Stimulated activated CD4-positive, alpha-beta T cell treated with anti-CD3 and anti-CD28 coated beads, TNF-alpha, amount 100 ng/mL, for 1 hour (primary cell): ENCODE data around the gene NNAT.
"Not testable (repeated sequence)": the region's sequence is repeated elsewhere in the genome, so short reads cannot be mapped to it uniquely, and the experiment has no call there.

Experiments used
- DNase-seq, 3 donors: peaks; one replicate each; pipeline ENCODE4 v3.0.0-alpha.2; 2020; ENCODE audit warnings: low read depth in 3 of 3, low spot score in 1 of 3

NNAT gene, protein sequence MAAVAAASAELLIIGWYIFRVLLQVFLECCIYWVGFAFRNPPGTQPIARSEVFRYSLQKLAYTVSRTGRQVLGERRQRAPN

DNA sequence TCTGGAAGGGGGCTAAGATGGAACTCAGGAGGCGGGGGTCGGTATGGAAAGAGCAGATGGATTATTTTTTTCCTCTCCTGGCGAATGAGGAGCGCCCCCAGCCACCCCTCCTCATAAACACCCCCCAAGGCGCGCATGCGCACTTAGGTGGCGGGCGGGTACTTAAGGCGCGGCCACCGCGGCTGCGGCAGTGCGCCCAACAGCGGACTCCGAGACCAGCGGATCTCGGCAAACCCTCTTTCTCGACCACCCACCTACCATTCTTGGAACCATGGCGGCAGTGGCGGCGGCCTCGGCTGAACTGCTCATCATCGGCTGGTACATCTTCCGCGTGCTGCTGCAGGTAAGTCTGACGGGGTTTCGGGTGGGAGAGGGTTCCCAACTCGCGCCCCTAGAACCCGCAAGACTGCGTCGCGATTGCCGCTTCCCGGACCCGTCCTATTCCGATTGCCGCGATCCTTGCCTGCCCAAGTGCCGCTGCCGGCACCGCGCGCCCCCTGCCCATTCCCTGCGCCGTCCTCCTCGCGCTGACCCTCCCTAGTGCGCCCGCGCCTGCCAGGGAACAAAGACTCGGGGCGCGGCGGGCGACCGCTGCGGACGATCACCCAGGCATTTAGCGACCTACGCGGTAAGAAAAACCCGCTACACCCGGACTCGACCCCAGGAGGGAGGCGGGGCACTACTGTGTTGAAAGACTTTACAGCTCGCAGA lies at the start of gene NNAT:
NNAT (plus strand) TSS at position 190 of the 711 bp plus-strand sequence; CDS start at position 272, 82 bp downstream.
- no peak for DNase-seq

DNA sequence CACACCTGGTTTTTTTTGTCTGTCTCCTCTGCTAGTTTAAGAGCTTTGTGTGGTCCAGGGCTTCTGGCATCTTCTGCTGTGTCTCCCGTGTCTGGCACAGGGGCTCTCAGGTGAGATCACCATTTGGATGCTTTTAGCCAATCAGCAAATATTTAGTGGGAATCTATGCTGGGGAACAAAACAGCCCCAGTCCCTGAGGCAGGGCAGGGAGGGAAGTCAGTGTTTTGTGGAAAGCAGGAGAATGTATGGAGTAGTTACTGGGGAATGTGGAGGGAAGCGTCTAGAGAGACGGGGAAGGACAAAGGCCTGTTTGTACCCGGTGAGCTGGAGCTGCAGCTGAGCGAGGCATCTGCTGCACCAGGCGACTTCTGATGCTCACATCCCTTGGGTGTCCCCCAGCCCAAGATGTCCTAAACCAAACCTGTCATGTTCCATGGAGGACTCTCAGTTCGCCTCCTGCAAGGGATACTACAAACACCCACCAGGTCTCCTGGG lies 49.3 kb upstream of the NNAT start:
- DNase-seq = no peak

DNA sequence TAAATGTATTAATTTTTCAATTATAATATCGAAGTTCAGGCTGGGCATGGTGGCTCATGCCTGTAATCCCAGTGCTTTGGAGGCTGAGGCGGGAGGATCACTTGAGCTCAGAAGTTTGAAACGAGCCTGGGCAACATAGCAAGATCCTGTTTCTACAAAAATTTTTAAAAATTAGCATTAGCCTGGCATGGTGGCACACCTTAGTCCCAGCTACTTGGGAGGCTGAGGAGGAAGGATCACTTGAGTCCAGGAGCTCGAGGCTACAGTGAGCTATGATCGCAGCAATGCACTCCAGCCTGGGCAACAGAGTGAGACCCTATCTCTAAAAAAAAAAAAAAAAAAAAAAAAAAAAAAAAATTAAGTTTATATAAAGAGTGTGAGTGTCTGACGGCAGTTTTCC lies 48.6 kb upstream of the NNAT start:
- not testable (repeated sequence) for DNase-seq

DNA sequence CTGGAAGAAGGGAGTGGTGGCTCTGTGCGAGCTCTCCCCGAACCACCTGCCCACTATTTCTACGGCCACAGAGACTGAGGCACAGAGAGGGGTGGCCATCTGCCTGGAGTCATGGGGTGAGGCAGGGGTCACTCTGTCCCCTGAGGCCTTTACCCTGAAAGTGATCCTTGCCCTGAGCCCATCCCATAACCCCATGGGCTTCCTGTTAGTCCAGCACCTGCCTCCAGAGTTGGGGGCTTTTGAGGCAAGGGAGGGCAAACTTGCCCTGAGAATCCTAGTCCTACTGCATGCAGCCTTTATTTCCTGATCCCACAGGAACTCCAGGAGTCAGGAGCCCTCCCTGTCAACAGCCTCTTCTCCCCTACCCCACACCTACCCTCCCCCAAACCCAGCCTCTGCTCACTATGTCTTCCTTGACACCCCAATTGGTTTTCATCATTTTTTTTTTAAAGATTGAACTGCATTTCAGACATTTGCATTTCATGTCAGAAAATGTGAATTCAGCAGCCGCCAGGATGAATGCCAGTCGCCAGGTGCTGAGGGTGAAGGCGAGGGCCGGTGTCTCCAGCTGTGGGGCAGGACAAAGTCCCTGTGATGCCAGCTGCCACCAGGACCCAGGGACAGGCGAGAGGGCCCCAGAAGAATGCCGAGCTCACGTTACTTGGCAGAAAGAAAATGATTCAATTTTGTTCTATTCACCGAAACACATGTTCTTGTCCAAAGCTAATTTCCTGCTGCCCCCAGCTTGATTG lies 47.6 kb upstream of the NNAT start:
- DNase-seq = no peak

DNA sequence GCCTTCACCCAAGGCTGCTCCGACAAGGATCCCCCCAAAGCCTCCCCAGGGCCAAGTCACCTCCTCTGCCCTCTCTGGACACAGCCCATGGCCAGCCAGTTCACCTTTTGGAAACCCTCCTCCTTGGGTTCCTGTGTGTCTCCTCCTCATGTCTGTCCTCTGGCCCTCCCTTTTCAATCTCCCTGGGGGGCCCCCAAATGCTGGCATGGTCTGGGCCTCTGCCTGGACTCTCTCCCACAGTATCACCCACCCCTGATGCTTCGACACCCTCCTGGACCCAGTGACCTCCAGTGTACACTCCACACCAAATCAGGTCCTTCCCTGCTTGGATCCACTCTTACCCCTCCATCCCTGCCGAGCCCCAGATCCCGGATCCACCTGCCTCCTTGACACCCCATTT lies 46.7 kb upstream of the NNAT start:
- DNase-seq = no peak

DNA sequence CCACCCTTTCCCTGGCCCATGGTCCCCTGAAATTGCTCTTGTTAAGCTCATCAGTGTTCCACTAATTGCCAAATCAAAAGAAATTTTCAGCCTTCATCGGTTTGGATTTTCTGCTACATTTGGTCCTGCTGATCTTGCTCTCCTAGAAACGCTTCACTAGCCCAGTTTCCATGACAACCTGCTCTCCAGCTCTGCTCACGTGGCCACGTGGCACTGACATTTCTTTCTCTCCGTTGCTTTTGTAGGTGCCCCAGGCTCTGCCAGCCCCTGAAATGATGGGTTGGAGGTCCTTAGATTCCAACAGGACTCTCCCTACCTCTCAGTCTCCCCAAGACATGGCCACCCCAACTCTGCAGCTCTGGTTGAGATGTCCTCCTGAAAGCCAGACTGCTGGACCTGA lies 45.8 kb upstream of the NNAT start:
- no peak for DNase-seq

DNA sequence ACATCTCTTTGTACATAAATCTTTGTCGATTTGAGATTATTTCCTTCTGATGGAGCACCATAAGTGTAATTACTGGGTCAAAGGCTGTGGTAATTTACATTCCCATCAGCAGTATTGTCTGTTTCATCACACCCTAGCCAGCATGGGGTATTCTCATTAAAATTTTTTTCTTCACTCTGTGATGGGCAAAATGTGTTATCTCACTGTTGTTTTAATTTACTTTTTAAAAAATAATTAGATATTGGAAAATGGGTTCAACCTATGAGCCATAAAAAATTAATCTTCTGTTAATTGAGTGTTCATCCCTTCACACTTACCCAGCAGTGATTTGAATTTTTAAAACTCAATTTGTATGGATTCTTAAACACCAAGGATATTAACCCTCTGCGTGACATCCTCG lies 44.0 kb upstream of the NNAT start:
- DNase-seq = no peak

DNA sequence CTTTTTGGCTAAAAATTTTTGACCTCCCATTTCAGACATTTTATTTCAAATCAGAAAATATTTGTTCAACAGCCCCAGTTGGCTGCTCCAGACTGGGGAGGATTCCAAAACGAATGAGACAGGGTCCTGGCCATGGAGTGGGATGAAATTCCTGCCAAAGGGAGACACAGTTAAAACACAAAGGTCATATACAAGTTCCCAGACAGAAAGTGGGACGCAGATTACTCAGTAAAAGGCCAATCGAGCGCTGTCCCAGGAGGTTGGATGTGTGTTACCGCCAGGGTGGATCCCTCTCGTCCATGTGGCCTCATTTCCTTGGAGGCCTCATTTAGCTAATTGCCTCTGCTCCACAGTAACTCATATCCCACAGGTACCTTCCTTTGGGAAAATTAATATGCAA lies 41.8 kb upstream of the NNAT start:
- DNase-seq = no peak

DNA sequence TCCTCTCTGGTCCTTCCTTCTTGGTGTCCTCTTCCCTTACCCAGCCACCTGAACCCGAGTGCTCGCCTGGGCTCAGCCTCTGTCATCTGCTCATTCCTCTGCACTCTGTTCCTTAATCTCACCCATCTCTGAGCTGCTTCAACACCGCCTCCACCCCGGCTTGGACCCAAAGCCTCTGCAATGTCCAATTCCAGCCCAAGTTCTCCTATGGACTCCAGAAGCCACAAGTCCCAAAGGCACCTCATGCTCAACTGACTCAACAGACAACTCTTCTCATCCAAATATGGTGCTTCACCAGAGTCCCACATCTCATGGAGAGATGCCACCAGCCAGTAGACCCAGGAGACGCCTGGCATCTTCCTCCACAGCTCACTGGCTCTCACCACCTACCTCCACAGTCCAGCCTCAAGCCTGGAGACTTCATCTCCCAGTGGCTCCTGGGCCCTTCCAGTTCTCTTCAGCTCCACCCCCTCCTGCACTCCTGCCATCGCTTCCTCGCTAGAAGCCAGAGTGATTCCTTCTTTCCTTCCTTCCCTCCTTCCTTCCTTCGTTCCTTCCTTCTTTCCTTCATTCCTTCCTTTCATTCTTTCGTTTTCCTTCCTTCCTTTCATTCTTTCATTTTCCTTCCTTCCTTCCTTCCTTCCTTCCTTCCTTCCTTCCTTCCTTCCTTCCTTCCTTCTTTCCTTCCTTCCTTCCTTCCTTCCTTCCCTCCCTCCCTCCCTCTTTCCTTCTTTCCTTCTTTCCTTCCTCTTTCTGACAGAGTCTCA lies 40.9 kb upstream of the NNAT start:
- DNase-seq = no peak

DNA sequence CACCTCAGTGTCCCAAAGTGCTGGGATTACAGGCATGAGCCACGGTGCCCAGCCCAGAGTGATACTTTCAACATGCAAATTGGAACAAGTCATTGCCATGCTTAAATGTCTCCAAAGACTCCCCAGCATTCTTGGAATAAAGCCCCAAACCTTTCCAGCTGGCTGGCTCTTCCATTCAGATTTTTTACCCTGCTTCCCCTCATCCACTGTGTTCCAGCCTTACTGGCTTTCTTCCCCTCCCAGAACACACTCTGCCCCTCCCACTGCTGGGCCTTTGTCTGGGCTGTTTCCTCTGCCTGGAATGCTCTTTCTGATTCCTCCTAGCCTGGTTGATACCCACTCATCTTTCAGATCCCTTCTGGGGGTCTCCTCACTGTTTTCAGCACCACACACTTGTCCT lies 40.1 kb upstream of the NNAT start:
- DNase-seq = no peak

DNA sequence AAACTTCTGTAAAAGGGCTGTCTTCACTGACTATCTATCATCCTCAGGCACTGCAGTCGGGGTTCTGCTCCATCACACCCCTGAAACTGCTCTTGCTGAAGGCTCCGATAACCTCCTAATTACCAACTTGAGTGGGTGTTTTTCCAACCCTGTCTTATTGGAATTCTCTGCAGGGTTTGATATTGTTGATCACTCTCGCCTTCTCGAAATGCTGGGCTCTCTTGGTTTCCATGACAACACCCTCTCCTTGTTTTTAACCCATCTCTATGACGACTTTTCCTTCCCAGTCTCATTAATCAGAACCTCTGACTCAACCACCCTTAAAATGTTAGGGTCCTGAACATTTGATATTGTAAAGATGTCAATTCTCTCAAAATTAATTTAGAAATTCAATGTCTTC lies 39.4 kb upstream of the NNAT start:
- no peak for DNase-seq

DNA sequence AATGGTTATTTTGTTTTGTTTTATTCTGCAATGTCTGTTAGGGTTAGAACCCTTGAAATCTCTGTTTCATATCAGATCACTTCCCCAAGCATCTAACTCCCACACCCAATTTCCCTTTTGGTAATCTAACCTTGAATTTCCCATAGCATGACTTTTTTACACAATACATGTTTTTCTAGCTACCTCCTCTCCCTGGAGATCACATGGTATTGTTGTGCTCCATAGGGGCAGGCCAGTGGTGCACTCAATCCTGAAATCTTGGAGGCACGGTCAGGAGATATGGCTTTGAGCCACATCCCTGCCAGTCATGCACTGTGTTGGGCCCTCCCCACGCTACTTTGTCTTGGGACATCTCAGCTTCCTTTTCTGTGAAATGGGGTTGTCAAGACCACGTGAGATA lies 36.7 kb upstream of the NNAT start:
- no peak for DNase-seq

DNA sequence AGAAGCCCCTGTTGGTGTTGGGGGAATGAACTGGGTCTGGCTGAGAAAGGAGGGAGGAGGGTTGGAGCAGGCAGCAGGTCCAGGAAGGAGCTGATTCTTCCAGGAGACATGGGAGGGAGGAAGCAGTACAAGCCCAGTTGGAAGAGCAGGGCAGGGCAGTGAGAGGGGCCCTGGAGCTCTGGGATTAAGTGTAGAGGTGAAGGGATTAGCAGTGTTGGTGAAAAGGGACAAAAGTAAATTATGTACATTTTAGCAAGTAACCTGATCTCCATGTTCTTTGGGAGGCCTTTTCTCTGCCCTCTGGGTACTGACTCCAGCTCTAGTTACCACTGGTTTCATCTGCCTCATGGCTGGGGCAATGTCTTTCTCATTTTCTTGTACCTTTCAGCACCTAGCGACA lies 34.8 kb upstream of the NNAT start:
- DNase-seq = not testable (repeated sequence)

DNA sequence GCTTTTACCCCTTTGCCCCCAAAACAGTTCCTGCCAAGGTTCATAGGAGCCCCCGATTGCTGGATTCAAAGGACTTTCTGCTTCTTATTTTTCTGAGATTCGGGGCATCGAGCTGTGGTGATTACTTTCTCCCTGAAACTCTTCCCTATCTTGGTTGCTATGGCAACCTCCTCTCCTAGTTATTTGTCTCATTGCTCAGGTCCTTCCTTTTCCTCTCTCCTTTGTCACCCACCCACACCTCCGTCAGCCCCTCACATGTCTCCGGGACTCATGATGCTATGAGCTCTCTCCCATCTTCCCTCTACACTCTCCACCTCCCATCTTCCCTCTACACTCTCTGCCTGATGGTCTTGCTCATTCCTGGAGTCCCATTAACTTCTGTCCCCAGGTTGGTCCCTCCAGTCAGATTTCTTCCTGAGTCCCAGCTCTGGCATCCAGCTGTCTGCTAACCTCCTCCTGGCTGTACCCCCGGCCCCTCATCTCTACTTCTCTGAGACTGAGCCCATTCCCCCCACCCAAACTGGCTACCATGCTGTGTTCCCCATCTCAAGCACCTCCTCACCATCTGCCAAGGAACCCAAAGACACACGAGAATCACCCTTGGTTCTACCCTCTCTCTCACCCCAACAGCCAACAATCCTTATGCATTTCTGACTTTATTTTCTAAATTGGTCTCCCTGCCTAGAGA lies 30.2 kb upstream of the NNAT start:
- DNase-seq = no peak

DNA sequence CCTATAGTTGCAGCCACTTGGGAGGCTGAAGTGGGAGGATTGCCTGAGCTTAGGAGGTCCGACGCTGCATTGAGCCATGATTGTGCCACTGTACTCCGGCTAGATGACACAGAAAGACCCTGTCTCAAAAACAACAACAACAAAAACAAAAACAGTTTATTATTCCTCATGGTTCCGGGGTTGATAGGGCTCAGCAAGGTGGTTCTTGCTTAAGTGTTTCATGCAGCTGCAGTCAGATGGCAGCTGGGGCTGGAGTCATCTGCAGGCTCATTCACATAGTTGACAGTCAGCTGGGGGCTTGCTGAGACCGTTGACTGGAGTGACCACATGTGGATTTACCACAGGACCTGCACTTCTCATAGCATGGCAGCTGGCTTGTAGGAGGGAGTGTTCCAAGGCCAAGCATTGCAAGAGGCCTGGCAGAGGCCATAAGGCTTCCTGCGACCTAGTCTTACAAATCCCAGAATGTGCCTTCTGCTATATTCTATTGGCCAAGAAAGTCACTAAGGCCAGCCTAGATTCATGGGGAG lies 28.9 kb upstream of the NNAT start:
- no peak for DNase-seq

DNA sequence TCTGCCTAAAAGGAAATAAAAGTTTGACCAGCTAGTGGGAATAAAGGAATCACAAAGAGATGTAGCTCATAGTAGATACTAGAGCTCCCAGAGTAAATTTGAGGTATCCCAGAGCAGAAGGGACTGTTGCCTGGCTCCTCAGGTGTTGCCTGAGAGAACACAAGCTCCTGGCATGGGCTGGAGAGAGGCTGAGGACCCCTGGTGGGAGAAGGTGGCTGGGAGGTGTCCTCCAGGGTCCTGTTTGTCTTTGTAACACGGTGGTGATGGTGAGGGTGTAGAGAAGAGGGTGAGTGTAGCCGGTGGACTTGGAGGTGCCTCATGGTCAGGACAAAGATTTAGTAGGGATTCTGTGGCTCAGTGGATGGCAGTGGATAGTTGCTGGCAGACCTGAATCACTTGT lies 28.1 kb upstream of the NNAT start:
- DNase-seq = no peak

DNA sequence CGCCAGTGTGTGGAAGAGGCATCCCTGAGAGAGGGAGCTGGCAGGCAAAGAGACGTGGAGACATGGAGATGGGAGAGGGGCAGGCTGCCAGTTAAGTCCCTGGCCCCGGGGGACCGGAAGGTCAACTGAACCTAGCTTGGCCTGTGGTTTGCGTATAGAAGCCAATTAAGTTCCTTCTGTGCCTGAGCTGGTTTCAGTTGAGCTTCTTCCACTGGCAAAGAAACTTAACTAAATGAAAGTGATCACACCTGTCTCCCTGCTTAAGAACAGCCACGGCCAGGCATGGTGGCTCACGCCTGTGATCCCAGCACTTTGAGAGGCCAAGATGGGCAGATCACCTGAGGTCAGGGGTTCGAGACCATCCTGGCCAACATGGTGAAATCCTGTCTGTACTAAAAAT lies 26.7 kb upstream of the NNAT start:
- no peak for DNase-seq

DNA sequence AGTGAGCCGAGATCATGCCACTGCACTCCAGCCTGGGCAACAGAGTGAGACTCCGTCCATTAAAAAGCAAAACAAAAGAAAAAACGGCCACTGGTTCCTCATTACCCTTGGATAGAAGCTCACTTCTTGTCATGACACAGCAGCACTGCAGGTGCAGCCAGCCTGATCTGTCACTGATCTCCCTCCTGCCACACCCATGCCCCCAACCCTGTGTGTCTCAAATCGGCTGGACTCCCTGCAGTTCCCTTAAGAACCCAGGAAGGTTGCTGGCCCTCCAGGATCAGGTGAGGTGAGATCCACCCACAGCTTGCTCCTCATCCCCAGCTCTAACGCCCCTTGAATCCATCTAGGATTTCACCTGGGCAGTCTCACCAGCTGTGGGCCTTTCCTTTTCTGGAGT lies 26.3 kb upstream of the NNAT start:
- no peak for DNase-seq

DNA sequence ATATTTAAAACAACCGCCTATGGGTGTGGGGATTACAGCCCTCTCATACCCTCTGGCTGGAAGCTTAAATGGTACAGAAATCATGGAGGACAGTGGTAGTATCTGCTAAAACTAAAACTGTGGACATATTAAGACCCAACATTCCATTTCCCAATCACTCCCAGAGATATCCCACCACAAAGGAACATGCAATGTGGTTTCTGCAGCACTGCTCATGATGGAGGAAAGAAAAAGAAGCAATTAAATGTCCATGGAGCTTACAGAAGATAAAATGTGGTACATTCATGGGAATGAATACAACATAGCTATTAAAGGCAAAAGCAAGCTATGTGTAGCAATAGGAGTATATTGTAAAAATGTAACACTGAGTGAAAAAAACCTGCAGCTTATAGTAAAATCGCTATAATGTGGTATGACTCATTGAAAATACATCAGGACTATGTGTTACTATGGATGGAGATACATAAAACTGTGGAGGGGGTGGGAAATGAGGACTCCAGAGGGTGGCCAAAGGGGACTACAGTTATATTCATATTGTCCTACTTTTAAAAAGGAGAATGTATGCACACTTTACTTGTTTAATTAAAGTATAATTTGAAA lies 22.9 kb upstream of the NNAT start:
- no peak for DNase-seq

DNA sequence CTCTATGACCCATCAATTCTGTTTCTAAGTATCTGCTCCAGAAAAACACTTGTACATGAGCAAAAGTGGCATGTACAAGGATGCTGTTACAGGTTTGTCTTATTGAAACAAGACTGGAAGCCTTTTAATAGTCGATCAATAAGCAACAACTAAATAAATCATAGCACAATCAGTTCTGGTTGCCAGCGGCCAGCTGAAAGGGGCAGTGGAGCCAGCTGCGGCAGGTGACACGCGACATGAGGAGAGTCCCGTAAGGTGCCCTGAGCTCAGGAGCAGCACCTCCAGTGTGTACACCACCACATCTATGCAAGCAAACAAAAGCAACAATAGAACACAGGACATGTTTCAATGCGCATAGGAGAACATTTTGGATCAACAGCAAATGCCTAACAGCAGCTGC lies 20.7 kb upstream of the NNAT start:
- no peak for DNase-seq

DNA sequence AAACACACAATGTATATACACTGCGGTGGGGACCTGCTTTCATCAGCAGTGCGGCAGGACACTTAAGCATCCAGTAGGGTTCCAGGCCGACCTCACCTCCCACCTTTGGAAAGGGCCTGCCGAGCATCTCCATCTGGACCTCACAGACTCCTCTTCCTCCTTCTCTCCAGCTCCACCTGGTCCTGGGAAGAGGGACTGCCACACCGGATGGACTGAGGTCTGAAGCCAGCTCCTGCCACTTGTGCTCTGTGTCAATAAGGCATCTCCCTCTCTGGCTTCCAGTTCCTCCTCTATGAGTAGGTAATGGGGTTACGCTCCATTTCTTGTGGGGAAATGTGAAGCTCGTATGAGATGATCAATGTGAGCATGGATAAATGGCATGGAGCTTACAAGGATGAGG lies 19.1 kb upstream of the NNAT start:
- no peak for DNase-seq
